OCI-LY3 (cell line): ENCODE measurements around the gene EXOC4.

Source experiments
- H2AFZ ChIP-seq: fragments of 200-600, 300-600 bp; shearing (Covaris generic); 2 replicates; pipeline ENCODE4 v1.6.0; 2014; ENCODE audit warnings: antibody characterized with exemption, low read depth, low read length
- H3K27ac ChIP-seq: fragments of 200-600, 300-600 bp; sonication (generic); 2 replicates; pipeline ENCODE4 v1.5.1; 2014; ENCODE audit warnings: mild to moderate bottlenecking, low read length, moderate library complexity, mixed read lengths
- H3K27me3 ChIP-seq: fragments of 200-600, 300-600 bp; sonication (generic); 2 replicates; pipeline ENCODE4 v1.6.1; 2014; ENCODE audit warnings: low read depth, low read length, mixed read lengths
- H3K36me3 ChIP-seq: fragments of 200-600, 300-600 bp; sonication (generic); replicated peaks from 2 replicates; pipeline ENCODE3; 2014; ENCODE audit warnings: low read depth, low read length, mixed read lengths
- H3K4me1 ChIP-seq: fragments of 300-600, 200-600 bp; sonication (generic); 2 replicates; pipeline ENCODE4 v1.6.1; 2014; ENCODE audit warnings: low read length, mixed read lengths
- H3K4me2 ChIP-seq: fragments of 200-600, 300-600 bp; sonication (generic); 2 replicates; pipeline ENCODE4 v1.6.1; 2014; ENCODE audit warnings: low read length, mixed read lengths
- H3K4me3 ChIP-seq: fragments of 300-600, 200-600 bp; sonication (generic); 2 replicates; pipeline ENCODE4 v1.5.1; 2014; ENCODE audit warnings: antibody characterized with exemption, mild to moderate bottlenecking, low read length, moderate library complexity
- H3K79me2 ChIP-seq: fragments of 300-600, 200-600 bp; shearing (Covaris generic); 2 replicates; pipeline ENCODE4 v1.6.1; 2014; ENCODE audit warnings: mild to moderate bottlenecking, low read length, mixed read lengths
- H3K9ac ChIP-seq: fragments of 300-600, 200-600 bp; shearing (Covaris generic); 2 replicates; pipeline ENCODE4 v1.6.0; 2014; ENCODE audit warnings: mild to moderate bottlenecking, low read length, moderate library complexity
- H3K9me3 ChIP-seq: fragments of 200-600, 300-600 bp; shearing (Covaris generic); 2 replicates; pipeline ENCODE4 v1.6.1; 2014; ENCODE audit warnings: low read length, mixed read lengths; ENCODE audit not compliant: insufficient read depth
- H4K20me1 ChIP-seq: fragments of 200-600, 300-600 bp; sonication (generic); 2 replicates; pipeline ENCODE4 v1.6.1; 2016; ENCODE audit warnings: low read length, mixed read lengths; ENCODE audit not compliant: insufficient read depth
- CTCF ChIP-seq: fragments of 200-600, 300-600 bp; sonication (generic); IDR thresholded peaks from 2 replicates; pipeline ENCODE4 v1.5.1; 2014; ENCODE audit warnings: antibody characterized with exemption, low read length, low read depth
- EZH2phosphoT487 ChIP-seq: fragments of 200-600 bp; shearing (Covaris generic); IDR thresholded peaks from 2 replicates; pipeline ENCODE4 v1.6.1; 2018; ENCODE audit warnings: antibody characterized with exemption, mixed run types, low read depth

Gene EXOC4

GRCh38 chr7:133746847-133747246, 494.0 kb downstream of the EXOC4 start:
- Histone ChIP-seq H3K4me1 (peaks cover 6% of the 10 kb centered on the region), H3K4me2 (no peak overlapping the region), H4K20me1 (no peaks in the 10 kb centered on the region), H3K36me3 (no peaks in the 10 kb centered on the region), H2AFZ (no peak overlapping the region), H3K9ac (no peak overlapping the region), H3K79me2 (no peaks in the 10 kb centered on the region), H3K27me3 (no peaks in the 10 kb centered on the region), H3K9me3 (no peaks in the 10 kb centered on the region), H3K4me3 (no peak overlapping the region), H3K27ac (no peak overlapping the region)
- no peak for TF ChIP-seq CTCF
- TF ChIP-seq EZH2phosphoT487 = no peak

GRCh38 chr7:133748443-133749407, 495.8 kb downstream of the EXOC4 start:
- Histone ChIP-seq H3K79me2 (no peaks in the 10 kb centered on the region), H3K27me3 (no peaks in the 10 kb centered on the region), H3K4me1 (no peaks in the 10 kb centered on the region), H3K36me3 (no peaks in the 10 kb centered on the region), H3K9ac (no peak overlapping the region), H3K4me3 (no peak overlapping the region), H4K20me1 (no peaks in the 10 kb centered on the region), H3K27ac (no peak overlapping the region), H3K4me2 (no peak overlapping the region), H3K9me3 (no peaks in the 10 kb centered on the region), H2AFZ (no peak overlapping the region)
- TF ChIP-seq EZH2phosphoT487 (no peak), CTCF (no peak)

GRCh38 chr7:133750287-133750686, 497.4 kb downstream of the EXOC4 start:
- Histone ChIP-seq H3K36me3 (no peaks in the 10 kb centered on the region), H3K27me3 (no peaks in the 10 kb centered on the region), H3K4me2 (no peak overlapping the region), H2AFZ (no peak overlapping the region), H3K4me1 (no peaks in the 10 kb centered on the region), H3K27ac (no peak overlapping the region), H4K20me1 (0 out of 2 replicates have a peak, but pooled peaks cover 3% of the 10 kb centered on the region), H3K79me2 (no peaks in the 10 kb centered on the region), H3K9me3 (no peaks in the 10 kb centered on the region), H3K9ac (no peak overlapping the region), H3K4me3 (no peak overlapping the region)
- TF ChIP-seq CTCF = no peak
- TF ChIP-seq EZH2phosphoT487 = no peak

GRCh38 chr7:133751079-133751478, 498.2 kb downstream of the EXOC4 start:
- H3K4me2 ChIP-seq = no peak overlapping the region
- no peak overlapping the region for H3K27ac ChIP-seq
- H4K20me1 ChIP-seq = 0 out of 2 replicates have a peak, but pooled peaks cover 3% of the 10 kb centered on the region
- H3K4me1 ChIP-seq = no peaks in the 10 kb centered on the region
- no peaks in the 10 kb centered on the region for H3K27me3 ChIP-seq
- H3K36me3 ChIP-seq = no peaks in the 10 kb centered on the region
- TF ChIP-seq CTCF = no peak
- TF ChIP-seq EZH2phosphoT487 = no peak
- no peaks in the 10 kb centered on the region for H3K79me2 ChIP-seq
- no peaks in the 10 kb centered on the region for H3K9me3 ChIP-seq
- H3K4me3 ChIP-seq = no peak overlapping the region
- H3K9ac ChIP-seq = no peak overlapping the region
- H2AFZ ChIP-seq = no peak overlapping the region
